ENCODE measurements around the gene SNX15.

Gene SNX15

GRCh38 chr11:65058419-65059054, 31.3 kb downstream of the SNX15 start, which contains the start of gene NAALADL1:
TSS of gene NAALADL1 (minus strand) at chr11:65058553. CDS start at chr11:65058521, 32 bp downstream.
- DNase-seq = no peak

GRCh38 chr11:65059523-65059922, 32.3 kb downstream of the SNX15 start:
- DNase-seq = no peak

- no peak for DNase-seq
Measured at GRCh38 chr11:65059959-65060824, 33.0 kb downstream of the SNX15 start.

- no peak for DNase-seq
Measured at GRCh38 chr11:65060913-65061408, 33.7 kb downstream of the SNX15 start.

- no peak for DNase-seq
Measured at GRCh38 chr11:65063532-65063931, 36.3 kb downstream of the SNX15 start.

GRCh38 chr11:65064847-65065240, 37.6 kb downstream of the SNX15 start:
- DNase-seq = no peak

GRCh38 chr11:65065851-65066250, 38.6 kb downstream of the SNX15 start:
- DNase-seq = no peak

- DNase-seq = no peak
Measured at GRCh38 chr11:65066315-65066714, 39.1 kb downstream of the SNX15 start.

GRCh38 chr11:65066805-65067291, 39.6 kb downstream of the SNX15 start:
- no peak for DNase-seq

- no peak for DNase-seq
Measured at GRCh38 chr11:65067446-65067845, 40.2 kb downstream of the SNX15 start.

- DNase-seq = no peak
Measured at GRCh38 chr11:65069217-65069616, 42.0 kb downstream of the SNX15 start.

GRCh38 chr11:65071907-65072630, 44.8 kb downstream of the SNX15 start:
- DNase-seq = no peak

- no peak for DNase-seq
Measured at GRCh38 chr11:65072631-65072966, 45.4 kb downstream of the SNX15 start.

GRCh38 chr11:65077451-65077850, 50.2 kb downstream of the SNX15 start:
- DNase-seq = no peak

- peak; percentile 49 for DNase-seq
Measured at GRCh38 chr11:65078151-65078550, 50.9 kb downstream of the SNX15 start.

- DNase-seq = no peak
Measured at GRCh38 chr11:65078786-65079342, 51.6 kb downstream of the SNX15 start.

- no peak for DNase-seq
Measured at GRCh38 chr11:65083134-65083833, 56.0 kb downstream of the SNX15 start.

GRCh38 chr11:65083834-65084597, 56.8 kb downstream of the SNX15 start, which contains the start of the genes CDCA5 and ZFPL1:
TSS of gene CDCA5 (minus strand) at chr11:65084040. CDS start at chr11:65083978, 62 bp downstream.
TSS of gene ZFPL1 (plus strand) at chr11:65084222. CDS start at chr11:65084699, 477 bp downstream.
- DNase-seq = peak; percentile 93

- no peak for DNase-seq
Measured at GRCh38 chr11:65084598-65085375, 57.5 kb downstream of the SNX15 start.

- no peak for DNase-seq
Measured at GRCh38 chr11:65085446-65085845, 58.2 kb downstream of the SNX15 start.
